Astrocyte (in vitro differentiated cells and primary cell): Measurements from ENCODE around the gene KIRREL3. TPM values are rescaled to one million over a fixed set of nuclear protein-coding genes. Genes with fewer than 3 reads are reported as not detected.

Source experiments
- DNase-seq: peaks from one replicate; pipeline ENCODE4 v3.0.0-alpha.2; 2010; ENCODE audit warnings: low read depth
- FAIRE-seq: peaks from 2 replicates; lab custom pipeline; 2011; peaks lifted over from hg19 to GRCh38; lab: Jason Lieb, UNC
- H2AFZ ChIP-seq: 2 replicates; pipeline ENCODE4 v1.6.0; 2012; ENCODE audit warnings: low read depth, low read length, inconsistent platforms
- H3K27ac ChIP-seq: 2 replicates; pipeline ENCODE4 v1.5.1; 2011; ENCODE audit warnings: low read depth, low read length, inconsistent platforms
- H3K27me3 ChIP-seq: 2 replicates; pipeline ENCODE4 v1.6.0; 2011; ENCODE audit warnings: low read length, inconsistent platforms; ENCODE audit not compliant: insufficient read depth
- H3K36me3 ChIP-seq: 2 replicates; pipeline ENCODE4 v1.5.1; 2011; ENCODE audit warnings: low read length, inconsistent platforms; ENCODE audit not compliant: insufficient read depth
- H3K4me1 ChIP-seq: 2 replicates; pipeline ENCODE4 v1.5.1; 2011; ENCODE audit warnings: low read length, inconsistent platforms; ENCODE audit not compliant: insufficient read depth
- H3K4me2 ChIP-seq: 2 replicates; pipeline ENCODE4 v1.6.0; 2012; ENCODE audit warnings: low read length, inconsistent platforms
- H3K4me3 ChIP-seq: 2 replicates; pipeline ENCODE4 v1.5.1; 2011; ENCODE audit warnings: low read depth, mild to moderate bottlenecking, low read length, inconsistent platforms; ENCODE audit not compliant: insufficient read depth
- H3K79me2 ChIP-seq: 2 replicates; pipeline ENCODE4 v1.6.0; 2012; ENCODE audit warnings: mild to moderate bottlenecking, low read length, inconsistent platforms; ENCODE audit not compliant: insufficient read depth
- H3K9ac ChIP-seq: 2 replicates; pipeline ENCODE4 v1.6.0; 2012; ENCODE audit warnings: mild to moderate bottlenecking, low read length, inconsistent platforms
- H3K9me3 ChIP-seq: 2 replicates; pipeline ENCODE4 v1.5.1; 2012; ENCODE audit warnings: low read depth, mild to moderate bottlenecking, low read length, inconsistent platforms; ENCODE audit not compliant: insufficient read depth
- H4K20me1 ChIP-seq: 2 replicates; pipeline ENCODE4 v1.6.0; 2012; ENCODE audit warnings: low read length, inconsistent platforms; ENCODE audit not compliant: insufficient read depth
- H3K27ac Mint-ChIP-seq: one replicate; pipeline ENCODE4 v1.8.0; 2021; ENCODE audit warnings: mild to moderate bottlenecking, mixed read lengths; ENCODE audit not compliant: unreplicated experiment
- H3K27me3 Mint-ChIP-seq: one replicate; pipeline ENCODE4 v1.8.0; 2021; ENCODE audit warnings: low read depth, mixed read lengths; ENCODE audit not compliant: unreplicated experiment
- H3K36me3 Mint-ChIP-seq: one replicate; pipeline ENCODE4 v1.8.0; 2021; ENCODE audit warnings: low read depth, mixed read lengths; ENCODE audit not compliant: unreplicated experiment
- H3K4me1 Mint-ChIP-seq: one replicate; pipeline ENCODE4 v1.8.0; 2021; ENCODE audit warnings: low read depth, mixed read lengths; ENCODE audit not compliant: unreplicated experiment
- H3K4me3 Mint-ChIP-seq: one replicate; pipeline ENCODE4 v1.8.0; 2021; ENCODE audit warnings: mild to moderate bottlenecking, moderate library complexity, mixed read lengths; ENCODE audit not compliant: unreplicated experiment
- H3K9me3 Mint-ChIP-seq: one replicate; pipeline ENCODE4 v1.8.0; 2021; ENCODE audit warnings: mild to moderate bottlenecking, mixed read lengths; ENCODE audit not compliant: unreplicated experiment
- CTCF ChIP-seq: IDR thresholded peaks from 2 replicates; pipeline ENCODE4 v1.5.1; 2011; ENCODE audit warnings: low read depth, mild to moderate bottlenecking, inconsistent platforms, low read length, moderate library complexity; ENCODE audit not compliant: insufficient read depth
- EZH2 ChIP-seq: IDR thresholded peaks from 2 replicates; pipeline ENCODE4 v1.6.1; 2012; ENCODE audit warnings: mild to moderate bottlenecking, low read length, inconsistent platforms; ENCODE audit not compliant: insufficient read depth
- total RNA-seq: library from RNA; stranded (reverse); gene quantifications from 2 replicates; pipeline ENCODE4 v1.2.1, GENCODE V29; 2021

The KIRREL3 gene
- total RNA-seq, 1 donor from 2014 or later: 0.91 TPM

- Histone ChIP-seq H3K4me1 (peaks cover 8% of the 10 kb centered on the region), H3K36me3 (no peaks in the 10 kb centered on the region), H4K20me1 (no peaks in the 10 kb centered on the region), H3K27ac (no peak overlapping the region), H3K27me3 (no peaks in the 10 kb centered on the region), H2AFZ (no peak overlapping the region), H3K4me3 (no peak overlapping the region), H3K4me2 (peak overlapping the region; percentile 40), H3K9ac (no peak overlapping the region), H3K9me3 (peaks cover 3% of the 10 kb centered on the region), H3K79me2 (no peaks in the 10 kb centered on the region)
- TF ChIP-seq CTCF (no peak), EZH2 (no peak)
- Mint-ChIP-seq H3K9me3 (peaks cover 25% of the 10 kb centered on the region), H3K36me3 (peaks cover 4% of the 10 kb centered on the region), H3K4me3 (no peak overlapping the region), H3K4me1 (no peaks in the 10 kb centered on the region), H3K27me3 (peaks cover 6% of the 10 kb centered on the region), H3K27ac (no peak overlapping the region)
- FAIRE-seq (no peak), DNase-seq (peak; percentile 24)
These were observed 108.9 kb downstream of the KIRREL3 start for GRCh38 chr11:126891556-126892217.

DNA sequence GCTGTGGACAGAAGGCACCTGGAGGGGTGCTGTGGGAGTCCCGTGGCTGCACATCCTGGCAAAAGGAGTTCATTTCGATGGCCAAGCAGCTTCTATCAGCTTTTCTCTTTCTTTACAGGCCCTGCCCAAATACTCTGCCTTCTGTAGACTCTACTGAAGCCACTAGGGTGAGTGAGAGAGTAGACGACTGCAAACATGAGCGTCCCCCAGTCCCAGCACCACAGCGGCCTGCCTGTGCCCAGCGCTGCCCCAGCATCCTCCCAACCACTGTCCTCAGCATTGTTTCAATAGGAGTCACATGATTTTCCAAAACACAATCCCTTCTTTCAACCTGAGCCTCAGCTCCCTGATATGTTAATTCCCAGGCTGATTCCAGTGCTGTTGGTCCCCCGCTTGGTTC is 110.0 kb downstream of the KIRREL3 start:
- peaks cover 6% of the 10 kb centered on the region for H3K27me3 Mint-ChIP-seq
- TF ChIP-seq CTCF (no peak), EZH2 (no peak)

DNA sequence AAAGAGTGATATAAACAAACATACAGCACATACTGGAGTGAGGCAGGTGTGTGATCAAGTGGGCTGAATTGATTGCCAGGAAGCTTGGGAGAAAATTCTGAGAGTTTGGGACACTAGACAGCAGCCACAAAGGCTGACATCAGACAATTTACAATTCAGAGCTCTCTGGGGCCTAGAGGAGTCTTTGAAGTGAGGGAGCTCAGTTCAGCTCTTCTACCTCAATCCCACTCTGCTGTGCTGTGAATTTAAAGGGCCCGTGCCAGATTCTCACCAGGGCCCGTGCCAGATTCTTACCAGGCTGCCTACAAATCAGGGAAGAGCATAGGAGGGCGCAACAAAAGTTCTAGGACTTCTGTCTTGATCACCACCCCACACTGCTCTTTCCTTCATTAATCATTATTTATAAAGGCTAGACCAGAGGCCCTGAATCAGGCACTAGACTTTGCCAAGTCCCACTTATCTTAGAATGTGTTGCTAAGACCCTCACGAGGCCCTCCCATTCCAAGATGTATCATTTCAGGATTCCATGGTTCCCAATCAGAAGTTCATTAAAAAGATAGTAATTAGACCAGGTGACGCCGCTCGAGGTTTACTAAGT is 112.4 kb downstream of the KIRREL3 start:
- Histone ChIP-seq H3K36me3 (no peaks in the 10 kb centered on the region), H3K4me1 (peaks cover 8% of the 10 kb centered on the region), H3K9ac (no peak overlapping the region), H3K9me3 (no peaks in the 10 kb centered on the region), H3K27me3 (no peaks in the 10 kb centered on the region), H3K79me2 (no peaks in the 10 kb centered on the region), H2AFZ (no peak overlapping the region), H3K4me3 (no peak overlapping the region), H3K4me2 (no peak overlapping the region), H4K20me1 (no peaks in the 10 kb centered on the region), H3K27ac (no peak overlapping the region)
- DNase-seq (no peak), FAIRE-seq (no peak)
- Mint-ChIP-seq H3K36me3 (no peaks in the 10 kb centered on the region), H3K27me3 (peaks cover 7% of the 10 kb centered on the region), H3K4me1 (peaks cover 5% of the 10 kb centered on the region), H3K4me3 (no peak overlapping the region), H3K9me3 (peaks cover 3% of the 10 kb centered on the region), H3K27ac (no peak overlapping the region)
- TF ChIP-seq CTCF: no peak
- TF ChIP-seq EZH2: no peak

More for the DNA sequence above, 110.0 kb downstream of the KIRREL3 start:
- DNase-seq: no peak
- no peaks in the 10 kb centered on the region for H4K20me1 ChIP-seq
- no peaks in the 10 kb centered on the region for H3K36me3 ChIP-seq
- no peak overlapping the region for H3K27ac ChIP-seq
- Mint-ChIP-seq H3K9me3 (peaks cover 14% of the 10 kb centered on the region), H3K36me3 (no peaks in the 10 kb centered on the region), H3K27ac (no peak overlapping the region), H3K4me1 (peaks cover 5% of the 10 kb centered on the region), H3K4me3 (no peak overlapping the region)
- H3K79me2 ChIP-seq: no peaks in the 10 kb centered on the region
- no peak overlapping the region for H3K9ac ChIP-seq
- FAIRE-seq: no peak
- no peak overlapping the region for H2AFZ ChIP-seq
- no peak overlapping the region for H3K4me3 ChIP-seq
- H3K4me1 ChIP-seq: peaks cover 8% of the 10 kb centered on the region
- no peak overlapping the region for H3K4me2 ChIP-seq
- H3K27me3 ChIP-seq: no peaks in the 10 kb centered on the region
- no peaks in the 10 kb centered on the region for H3K9me3 ChIP-seq
